NCI-H1417 treated with DMSO at 0.1 percent for 48 hours (cell line): ENCODE measurements around the gene MLC1.

Experiments
- DNase-seq: peaks from one replicate; lab custom pipeline; 2025; lab: John Stamatoyannopoulos, UW

The MLC1 gene

DNA sequence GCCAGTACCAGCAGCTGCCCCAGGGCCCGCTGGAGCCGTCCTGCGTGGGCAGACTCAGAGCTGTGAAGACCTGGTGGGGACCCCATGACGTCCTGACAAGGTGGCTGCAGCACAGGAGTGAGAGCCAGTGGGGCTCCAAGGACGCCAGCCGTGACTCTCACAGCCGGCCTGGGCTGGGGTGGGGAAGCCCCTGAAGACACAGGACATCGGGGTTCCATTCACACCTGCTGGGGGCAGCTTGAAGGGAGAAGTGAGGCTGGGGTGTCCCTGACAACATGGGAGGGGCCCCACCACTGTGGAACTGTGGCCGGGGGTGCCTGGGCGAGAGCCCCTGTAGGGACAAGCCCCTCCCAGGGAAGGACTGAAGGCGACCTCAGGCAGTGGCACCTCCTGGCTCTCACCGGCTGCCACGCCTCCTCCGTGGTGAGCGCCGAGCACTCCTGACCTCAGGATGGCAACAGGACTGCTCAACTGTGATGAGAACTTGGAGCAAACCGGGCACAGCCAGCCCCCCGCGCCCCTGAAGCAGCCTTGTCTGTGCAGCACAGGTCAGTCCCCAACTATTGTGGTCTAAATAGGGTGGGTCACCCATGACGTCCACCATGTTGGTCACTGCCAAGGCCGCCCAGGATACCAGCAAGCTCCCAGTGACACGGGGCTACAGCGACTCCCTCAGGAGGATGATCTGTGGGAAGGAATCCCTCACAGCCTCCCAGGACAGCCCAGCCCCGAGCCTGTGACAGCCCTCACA is 49.9 kb downstream of the MLC1 start:
- DNase-seq = no peak

DNA sequence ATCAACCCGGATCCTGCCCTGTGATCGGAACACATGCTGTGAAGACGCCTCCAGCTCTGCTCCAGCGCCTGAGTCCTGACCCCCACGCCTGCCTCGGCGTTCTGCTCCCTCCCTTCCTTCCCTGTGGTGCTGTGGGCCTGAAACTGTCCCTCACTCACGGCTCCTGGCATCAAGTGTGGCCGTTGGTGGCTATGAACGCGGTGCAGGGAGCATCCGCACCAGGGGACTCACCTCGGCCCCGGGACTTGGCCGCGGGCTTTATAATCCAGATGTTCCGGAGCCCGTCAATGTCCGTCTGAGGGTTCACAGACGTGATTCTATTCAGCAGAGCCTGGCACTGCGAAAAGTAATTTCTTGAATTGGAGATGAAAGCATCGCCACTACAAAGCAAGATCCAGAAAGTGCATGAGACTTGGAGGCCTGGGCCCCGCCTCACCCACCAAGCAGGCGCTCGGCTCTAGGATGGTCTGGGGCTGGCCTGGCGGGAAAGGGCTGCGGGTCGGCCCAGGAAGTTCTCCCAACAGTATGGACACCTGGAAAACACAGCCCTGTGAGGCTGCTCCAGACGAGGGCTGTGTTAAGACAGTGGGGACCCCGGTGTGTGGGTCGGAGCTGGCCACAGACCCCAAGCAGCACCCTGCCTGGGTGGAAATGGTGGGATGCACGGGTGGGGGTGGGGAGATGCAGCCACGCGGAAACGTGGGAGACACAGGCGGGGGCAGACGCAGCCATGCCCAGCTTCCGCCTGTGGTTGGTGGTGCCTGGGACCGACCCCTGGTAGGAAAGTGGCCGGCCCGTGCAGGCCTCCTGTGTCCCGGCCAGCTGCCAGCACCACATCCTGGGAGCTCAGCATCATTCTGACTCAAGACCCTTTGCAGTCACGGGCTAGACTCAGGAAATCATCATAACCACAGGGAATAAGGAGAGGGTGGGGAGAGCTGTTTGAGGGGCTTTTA is 50.8 kb downstream of the MLC1 start:
- DNase-seq = no peak

- no peak for DNase-seq
These were observed 52.2 kb downstream of the MLC1 start for GRCh38 chr22:50032941-50033601.

- DNase-seq = no peak
These were observed 52.9 kb downstream of the MLC1 start for GRCh38 chr22:50032109-50032871.

- DNase-seq = no peak
These were observed 53.8 kb downstream of the MLC1 start for GRCh38 chr22:50031189-50032091.

- no peak for DNase-seq
These were observed 54.7 kb downstream of the MLC1 start for GRCh38 chr22:50030297-50031188.

DNA sequence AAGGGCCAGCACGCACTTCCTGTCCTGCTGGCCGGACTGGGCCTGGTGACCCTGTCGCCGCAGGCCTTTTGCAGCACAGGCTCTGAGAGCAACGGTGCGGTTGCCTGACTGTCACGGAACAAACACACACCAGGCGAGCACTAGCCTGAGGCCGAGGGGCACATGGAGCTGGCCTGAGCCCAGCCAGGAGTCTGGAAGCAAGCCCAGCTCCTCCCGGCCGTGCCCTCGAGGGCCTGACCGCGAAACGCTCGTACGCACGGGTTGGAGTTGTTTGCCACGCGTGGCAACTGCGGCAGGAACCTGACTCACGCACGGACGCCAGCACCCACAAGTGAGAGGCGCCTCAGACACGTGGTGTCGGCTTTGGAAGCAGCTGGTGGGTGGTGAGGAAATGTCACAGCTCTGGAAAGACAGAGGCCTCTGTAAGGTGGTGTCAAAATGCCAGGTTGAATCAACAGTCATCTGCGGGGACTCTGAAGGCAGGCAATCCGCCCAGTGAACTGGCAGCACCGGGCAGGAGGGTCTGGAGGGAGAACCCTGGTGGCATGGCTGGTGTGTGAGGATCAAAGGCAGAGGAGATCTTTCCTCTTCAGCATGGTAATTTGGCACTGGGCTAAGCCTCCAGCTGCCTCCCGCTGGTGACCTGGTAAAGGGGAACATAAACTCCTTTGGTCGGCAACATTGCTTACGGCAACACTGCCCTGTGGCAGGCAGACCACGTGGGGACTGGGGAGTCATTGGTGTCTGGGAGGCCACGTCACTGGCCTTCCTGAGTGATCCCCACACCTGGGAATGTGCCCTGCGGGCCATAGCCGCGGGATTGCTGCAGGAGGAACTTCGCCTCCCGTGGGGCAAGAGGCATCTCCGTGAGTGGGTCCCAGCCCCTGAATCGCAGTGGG is 57.3 kb downstream of the MLC1 start:
- no peak for DNase-seq

DNA sequence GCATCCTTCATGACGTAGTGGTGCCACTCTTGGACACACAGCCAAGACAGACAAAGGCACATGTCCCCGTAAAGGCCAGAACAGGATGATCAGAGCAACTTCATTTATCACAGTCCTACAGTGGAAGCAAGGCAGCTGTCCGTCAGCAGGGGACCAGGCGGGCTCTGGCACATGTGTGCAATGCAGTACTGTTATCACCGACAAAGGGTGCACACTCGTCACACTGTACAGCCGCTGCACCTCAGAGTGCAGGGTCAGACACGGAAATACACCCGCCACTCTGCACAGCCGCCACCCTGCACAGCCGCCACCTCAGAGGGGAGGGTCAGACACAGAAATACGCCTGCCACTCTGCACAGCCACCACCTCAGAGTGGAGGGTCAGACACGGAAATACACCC is 59.2 kb downstream of the MLC1 start:
- DNase-seq = no peak

GRCh38 chr22:50022171-50022819 is 62.9 kb downstream of the MLC1 start:
- DNase-seq = no peak

- DNase-seq = no peak
These were observed 64.6 kb downstream of the MLC1 start for GRCh38 chr22:50020606-50021005.

DNA sequence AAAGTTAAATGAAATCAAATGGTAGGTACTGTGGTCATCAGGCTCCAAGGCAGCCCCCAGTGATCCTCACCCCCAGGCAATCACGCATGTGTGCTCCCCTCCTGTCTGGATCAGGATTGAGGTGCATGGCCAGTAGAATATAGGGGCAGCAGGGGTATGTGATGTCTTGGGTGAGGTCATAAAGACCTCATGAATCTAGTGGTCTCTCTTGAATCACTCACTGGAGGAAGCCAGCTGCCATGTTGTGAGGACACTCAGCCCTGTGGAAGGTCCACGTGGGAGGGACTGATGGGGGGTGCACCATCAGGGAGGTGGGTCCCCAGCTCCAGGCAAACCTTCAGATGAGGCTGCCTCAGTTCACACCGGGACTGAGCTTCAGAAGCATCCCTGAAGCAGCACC is 65.9 kb downstream of the MLC1 start:
- no peak for DNase-seq

DNA sequence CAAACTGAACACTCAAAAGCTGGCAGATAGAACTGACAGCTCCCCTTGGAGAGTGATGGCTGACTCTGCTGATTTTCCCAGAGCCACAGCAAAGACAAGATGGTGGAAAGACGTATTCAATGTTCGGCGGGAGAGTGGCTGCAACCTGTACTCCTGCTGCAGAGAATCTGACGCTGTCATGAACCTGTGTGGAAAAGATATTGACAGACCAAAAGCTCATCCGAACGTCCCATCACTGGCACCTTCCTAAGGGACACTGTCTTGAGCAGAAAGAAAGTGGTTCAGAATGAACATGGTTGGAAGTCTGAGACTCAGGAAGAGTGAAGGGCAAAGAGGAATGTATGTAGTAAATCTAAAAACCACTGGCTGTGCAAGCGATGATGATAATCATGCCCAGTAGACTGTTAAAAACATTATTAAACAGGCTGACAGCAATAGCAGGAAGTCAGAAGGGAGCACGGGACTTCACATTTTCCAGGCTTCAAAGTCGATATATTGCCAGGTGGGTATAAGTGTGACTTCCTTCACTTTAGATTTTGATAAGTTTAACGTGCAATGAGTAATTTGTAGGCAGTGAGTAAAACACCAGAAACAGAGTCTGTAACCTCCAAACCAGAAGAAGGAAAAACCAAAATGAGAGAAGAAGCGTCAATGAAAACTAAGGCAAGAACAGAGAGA is 66.5 kb downstream of the MLC1 start:
- no peak for DNase-seq

DNA sequence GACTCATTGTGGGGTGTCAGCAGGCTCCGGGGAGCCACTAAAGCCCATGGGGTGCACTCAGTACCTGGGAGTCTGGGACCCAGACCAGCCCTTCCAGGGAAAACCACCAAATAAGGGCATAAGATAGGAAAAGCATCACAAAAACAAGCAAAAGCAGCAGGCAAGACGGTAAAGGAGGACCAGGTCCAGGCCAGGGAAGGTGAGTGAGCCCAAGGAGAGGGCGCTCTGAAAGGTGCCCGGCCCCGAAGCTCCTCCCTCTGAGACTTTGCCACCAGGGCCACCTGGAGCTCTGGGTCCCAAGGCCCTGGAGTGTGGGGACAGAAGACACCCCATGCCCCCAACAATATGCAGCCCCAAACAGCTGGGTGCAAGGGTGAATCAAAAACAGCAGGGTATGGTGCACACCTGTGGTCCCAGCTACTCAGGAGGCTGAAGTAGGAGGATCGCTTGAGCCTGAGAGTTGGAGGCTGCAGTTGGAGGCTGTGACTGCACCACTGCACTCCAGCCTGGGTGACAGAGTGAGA is 67.5 kb downstream of the MLC1 start:
- DNase-seq = no peak

GRCh38 chr22:50016988-50017700 is 68.1 kb downstream of the MLC1 start:
- DNase-seq = no peak

- DNase-seq = no peak
These were observed 68.8 kb downstream of the MLC1 start for GRCh38 chr22:50016308-50016987.
